Measurements from ENCODE around the gene PLS1. TPM values are rescaled to one million over a fixed set of nuclear protein-coding genes. Genes with fewer than 3 reads are reported as not detected.

The PLS1 gene
- total RNA-seq, 1 donor from 2014 or later = 2.4 TPM

DNA sequence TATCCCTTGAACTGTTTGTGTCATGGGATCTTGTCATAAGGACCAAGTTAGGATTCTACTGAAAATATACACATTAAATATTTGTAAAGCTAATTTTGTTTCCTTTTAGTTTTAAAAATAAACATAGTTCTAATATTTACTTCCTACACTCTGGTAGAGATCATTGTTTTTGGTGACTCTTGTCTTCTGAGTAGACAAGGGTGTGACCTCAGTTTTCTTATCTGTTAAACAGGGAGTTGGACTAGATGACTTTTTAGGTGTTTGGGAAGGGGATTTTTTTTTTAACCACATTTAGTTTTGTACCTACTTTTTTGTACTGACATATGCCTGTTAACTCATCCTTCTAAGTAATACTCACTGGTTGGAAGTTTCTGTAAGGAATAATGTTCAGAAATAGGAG lies 30.8 kb downstream of the PLS1 start:
- Mint-ChIP-seq H3K9me3 (ENCODE audit: low read depth) (no peaks in the 10 kb centered on the region), H3K4me3 (ENCODE audit: unreplicated experiment) (no peak overlapping the region), H3K27me3 (ENCODE audit: low read depth) (no peaks in the 10 kb centered on the region), H3K27ac (ENCODE audit: unreplicated experiment) (no peak overlapping the region), H3K36me3 (ENCODE audit: low read depth) (no peaks in the 10 kb centered on the region), H3K4me1 (ENCODE audit: low read depth) (no peaks in the 10 kb centered on the region)
- TF ChIP-seq, protein P1, sequence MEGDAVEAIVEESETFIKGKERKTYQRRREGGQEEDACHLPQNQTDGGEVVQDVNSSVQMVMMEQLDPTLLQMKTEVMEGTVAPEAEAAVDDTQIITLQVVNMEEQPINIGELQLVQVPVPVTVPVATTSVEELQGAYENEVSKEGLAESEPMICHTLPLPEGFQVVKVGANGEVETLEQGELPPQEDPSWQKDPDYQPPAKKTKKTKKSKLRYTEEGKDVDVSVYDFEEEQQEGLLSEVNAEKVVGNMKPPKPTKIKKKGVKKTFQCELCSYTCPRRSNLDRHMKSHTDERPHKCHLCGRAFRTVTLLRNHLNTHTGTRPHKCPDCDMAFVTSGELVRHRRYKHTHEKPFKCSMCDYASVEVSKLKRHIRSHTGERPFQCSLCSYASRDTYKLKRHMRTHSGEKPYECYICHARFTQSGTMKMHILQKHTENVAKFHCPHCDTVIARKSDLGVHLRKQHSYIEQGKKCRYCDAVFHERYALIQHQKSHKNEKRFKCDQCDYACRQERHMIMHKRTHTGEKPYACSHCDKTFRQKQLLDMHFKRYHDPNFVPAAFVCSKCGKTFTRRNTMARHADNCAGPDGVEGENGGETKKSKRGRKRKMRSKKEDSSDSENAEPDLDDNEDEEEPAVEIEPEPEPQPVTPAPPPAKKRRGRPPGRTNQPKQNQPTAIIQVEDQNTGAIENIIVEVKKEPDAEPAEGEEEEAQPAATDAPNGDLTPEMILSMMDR (IDR thresholded peaks at IDR 0.05) = no peak
- no peak for DNase-seq (ENCODE audit: low spot score)

DNA sequence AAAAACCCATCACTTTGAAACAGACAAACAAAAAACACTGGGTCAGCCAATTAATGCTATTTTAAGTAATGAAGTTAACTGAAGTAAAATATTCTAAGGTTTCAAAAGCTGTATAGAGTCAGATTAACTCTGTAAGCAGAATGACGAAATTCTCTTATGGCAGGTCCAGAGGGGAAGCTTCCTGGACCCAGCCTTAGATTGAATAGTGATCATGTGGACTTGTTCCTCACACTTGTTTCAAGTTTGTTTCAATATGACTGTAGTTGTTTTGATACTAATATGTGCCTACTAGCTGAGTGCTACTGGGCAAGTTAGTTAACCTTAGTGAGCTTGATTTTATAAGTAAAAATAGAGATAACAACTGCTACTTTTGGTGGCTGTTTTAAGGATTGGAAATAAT lies 32.6 kb downstream of the PLS1 start:
- TF ChIP-seq, protein P1 (IDR thresholded peaks at IDR 0.05) = no peak
- no peak overlapping the region for H3K27ac Mint-ChIP-seq (ENCODE audit: unreplicated experiment)
- no peak overlapping the region for H3K4me3 Mint-ChIP-seq (ENCODE audit: unreplicated experiment)
- H3K36me3 Mint-ChIP-seq (ENCODE audit: low read depth) = no peaks in the 10 kb centered on the region
- DNase-seq (ENCODE audit: low spot score) = no peak
- H3K9me3 Mint-ChIP-seq (ENCODE audit: low read depth) = no peaks in the 10 kb centered on the region
- H3K27me3 Mint-ChIP-seq (ENCODE audit: low read depth) = no peaks in the 10 kb centered on the region
- H3K4me1 Mint-ChIP-seq (ENCODE audit: low read depth) = no peaks in the 10 kb centered on the region

DNA sequence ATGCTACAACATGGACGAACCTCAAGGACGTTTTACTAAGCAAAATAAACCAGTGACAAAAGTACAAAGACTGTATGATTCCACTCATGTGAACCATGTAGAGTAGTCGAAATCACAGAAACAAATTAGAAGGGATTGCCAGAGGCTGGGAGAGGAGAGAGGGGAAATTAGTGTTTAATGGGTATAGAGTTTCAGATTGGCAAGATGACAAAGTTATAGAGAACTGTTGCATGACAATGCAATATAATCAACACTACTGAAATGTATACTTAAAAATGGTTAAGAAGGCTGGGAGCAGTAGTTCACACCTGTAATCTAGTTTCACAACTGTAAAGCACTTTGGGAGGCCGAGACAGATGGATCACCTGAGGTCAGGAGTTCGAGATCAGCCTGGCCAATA lies 36.9 kb downstream of the PLS1 start:
- Mint-ChIP-seq H3K36me3 (ENCODE audit: low read depth) (no peaks in the 10 kb centered on the region), H3K27ac (ENCODE audit: unreplicated experiment) (no peak overlapping the region), H3K27me3 (ENCODE audit: low read depth) (no peaks in the 10 kb centered on the region), H3K4me3 (ENCODE audit: unreplicated experiment) (no peak overlapping the region), H3K4me1 (ENCODE audit: low read depth) (no peaks in the 10 kb centered on the region), H3K9me3 (ENCODE audit: low read depth) (no peaks in the 10 kb centered on the region)
- no peak for DNase-seq (ENCODE audit: low spot score)
- TF ChIP-seq, protein P1 (IDR thresholded peaks at IDR 0.05) = no peak

DNA sequence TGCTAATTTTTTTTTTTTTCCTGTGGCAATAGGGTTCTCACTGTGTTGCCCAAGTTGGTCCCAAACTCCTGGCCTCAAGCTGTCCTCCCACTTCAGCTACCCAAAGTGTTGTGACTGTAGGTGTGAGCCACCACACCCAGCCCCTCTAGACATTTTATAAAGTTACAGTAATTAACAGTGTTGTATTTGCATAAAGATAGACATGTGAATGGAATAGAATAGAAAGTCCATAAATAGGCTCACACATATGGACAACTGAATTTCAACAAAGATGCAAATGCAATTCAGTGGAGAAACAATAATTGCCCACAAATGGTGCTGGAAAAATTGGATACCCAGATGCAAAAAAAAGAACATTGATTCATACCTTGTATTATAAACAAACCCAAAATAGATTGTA lies 39.9 kb downstream of the PLS1 start:
- no peaks in the 10 kb centered on the region for H3K4me1 Mint-ChIP-seq (ENCODE audit: low read depth)
- no peaks in the 10 kb centered on the region for H3K27me3 Mint-ChIP-seq (ENCODE audit: low read depth)
- DNase-seq (ENCODE audit: low spot score) = no peak
- H3K4me3 Mint-ChIP-seq (ENCODE audit: unreplicated experiment) = no peak overlapping the region
- no peaks in the 10 kb centered on the region for H3K36me3 Mint-ChIP-seq (ENCODE audit: low read depth)
- TF ChIP-seq, protein P1 (IDR thresholded peaks at IDR 0.05) = no peak
- H3K9me3 Mint-ChIP-seq (ENCODE audit: low read depth) = no peaks in the 10 kb centered on the region
- H3K27ac Mint-ChIP-seq (ENCODE audit: unreplicated experiment) = no peak overlapping the region

DNA sequence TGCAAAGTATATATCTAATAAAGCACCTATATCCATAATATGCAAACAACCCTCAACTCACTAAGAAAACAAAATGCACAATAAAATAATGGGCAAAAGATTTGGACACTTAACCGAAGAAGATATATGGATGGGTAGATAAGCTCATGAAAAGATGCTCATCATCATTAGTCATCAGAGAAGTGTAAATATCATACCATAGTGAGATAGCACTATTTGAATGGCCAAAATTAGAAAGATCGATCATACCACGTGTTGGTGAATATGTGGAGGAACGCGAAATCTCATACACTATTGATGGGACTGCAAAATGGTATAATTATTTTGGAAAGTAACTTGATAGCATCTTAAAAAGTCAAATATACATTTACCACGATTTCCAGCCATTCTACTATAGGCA lies 40.5 kb downstream of the PLS1 start:
- Mint-ChIP-seq H3K9me3 (ENCODE audit: low read depth) (no peaks in the 10 kb centered on the region), H3K27ac (ENCODE audit: unreplicated experiment) (no peak overlapping the region), H3K27me3 (ENCODE audit: low read depth) (no peaks in the 10 kb centered on the region), H3K36me3 (ENCODE audit: low read depth) (no peaks in the 10 kb centered on the region), H3K4me1 (ENCODE audit: low read depth) (no peaks in the 10 kb centered on the region), H3K4me3 (ENCODE audit: unreplicated experiment) (no peak overlapping the region)
- TF ChIP-seq, protein P1 (IDR thresholded peaks at IDR 0.05) = no peak
- no peak for DNase-seq (ENCODE audit: low spot score)

Measured in chondrocyte (in vitro differentiated cells).